ACC112 (cell line): ENCODE results near the gene IL12RB1.
A peak's percentile ranks its signal among the peaks of the same experiment; 100 is the strongest.

Experiments used
- H2AFZ ChIP-seq: fragments of 200-600 bp; sonication (generic); one replicate; pipeline ENCODE4 v1.6.0; 2017; ENCODE audit warnings: antibody characterized with exemption, low read length; ENCODE audit not compliant: unreplicated experiment
- H3K27ac ChIP-seq: fragments of 200-600 bp; sonication (generic); 2 replicates; pipeline ENCODE4 v1.5.1; 2014; ENCODE audit warnings: low read depth, mild to moderate bottlenecking, antibody characterized with exemption, low read length, moderate library complexity
- H3K27me3 ChIP-seq: fragments of 200-600 bp; sonication (generic); 2 replicates; pipeline ENCODE4 v1.6.1; 2014; ENCODE audit warnings: mild to moderate bottlenecking, antibody characterized with exemption, low read length, moderate library complexity, mixed read lengths; ENCODE audit not compliant: insufficient read depth
- H3K36me3 ChIP-seq: fragments of 200-600 bp; sonication (generic); 2 replicates; pipeline ENCODE4 v1.6.1; 2016; ENCODE audit warnings: mild to moderate bottlenecking, antibody characterized with exemption, low read length, moderate library complexity, mixed read lengths; ENCODE audit not compliant: insufficient read depth
- H3K4me1 ChIP-seq: fragments of 200-600 bp; sonication (generic); one replicate; pipeline ENCODE4 v1.6.1; 2016; ENCODE audit warnings: low read length, mixed read lengths; ENCODE audit not compliant: insufficient read depth, unreplicated experiment, control insufficient read depth
- H3K4me3 ChIP-seq: fragments of 200-600 bp; sonication (generic); 2 replicates; pipeline ENCODE4 v1.5.1; 2014; ENCODE audit warnings: mild to moderate bottlenecking, low read depth, low read length
- H3K79me2 ChIP-seq: fragments of 200-600 bp; sonication (generic); one replicate; pipeline ENCODE4 v1.6.0; 2016; ENCODE audit warnings: low read length; ENCODE audit not compliant: control insufficient read depth, unreplicated experiment, insufficient read depth

Gene IL12RB1

DNA sequence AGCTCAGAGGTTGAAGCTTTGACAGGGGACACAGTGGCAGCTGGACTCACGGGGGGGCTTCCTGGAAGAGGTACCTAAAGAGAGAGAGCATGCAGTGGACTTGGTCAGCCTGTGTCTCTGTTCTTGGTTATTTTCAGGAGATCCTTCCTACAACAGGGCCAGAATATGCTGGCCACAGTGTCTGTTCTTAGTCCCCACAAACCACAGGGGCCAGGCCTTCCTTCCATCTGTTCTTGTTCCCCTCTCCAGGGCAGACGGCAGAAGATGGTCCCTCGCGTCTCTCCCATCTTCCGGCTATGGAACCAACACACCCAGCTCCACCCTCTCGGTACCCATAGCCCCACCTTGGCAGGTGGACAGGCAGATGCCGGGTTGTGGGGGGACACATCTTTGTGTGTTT is 35.7 kb upstream of the IL12RB1 start:
- Histone ChIP-seq H3K27me3 (no peaks in the 10 kb centered on the region), H2AFZ (no peak overlapping the region), H3K27ac (no peak overlapping the region), H3K4me1 (peaks cover 1% of the 10 kb centered on the region), H3K4me3 (no peak overlapping the region), H3K79me2 (no peaks in the 10 kb centered on the region), H3K36me3 (no peaks in the 10 kb centered on the region)

DNA sequence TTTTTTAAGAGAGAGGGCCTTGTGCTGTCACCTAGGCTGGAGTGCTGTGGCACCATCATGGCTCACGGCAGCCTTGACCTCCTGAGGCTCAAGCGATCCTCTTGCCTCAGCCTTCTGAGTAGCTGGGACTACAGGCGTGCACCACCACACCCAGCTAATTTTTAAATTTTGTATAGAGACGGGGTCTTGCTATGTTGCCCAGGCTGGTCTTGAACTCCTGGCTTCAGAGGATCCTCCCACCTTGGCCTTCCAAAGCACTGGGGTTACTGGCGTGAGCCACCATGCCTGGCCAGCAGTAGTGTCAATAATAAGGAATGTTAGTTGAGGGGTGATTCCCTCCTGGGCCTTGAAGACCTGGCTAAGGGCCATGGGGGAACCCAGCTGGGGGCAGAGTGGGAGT is 34.4 kb upstream of the IL12RB1 start:
- no peaks in the 10 kb centered on the region for H3K36me3 ChIP-seq
- H3K27ac ChIP-seq, result no peak overlapping the region
- no peaks in the 10 kb centered on the region for H3K27me3 ChIP-seq
- no peak overlapping the region for H2AFZ ChIP-seq
- H3K4me3 ChIP-seq, result no peak overlapping the region
- H3K79me2 ChIP-seq, result no peaks in the 10 kb centered on the region
- peaks cover 4% of the 10 kb centered on the region for H3K4me1 ChIP-seq

DNA sequence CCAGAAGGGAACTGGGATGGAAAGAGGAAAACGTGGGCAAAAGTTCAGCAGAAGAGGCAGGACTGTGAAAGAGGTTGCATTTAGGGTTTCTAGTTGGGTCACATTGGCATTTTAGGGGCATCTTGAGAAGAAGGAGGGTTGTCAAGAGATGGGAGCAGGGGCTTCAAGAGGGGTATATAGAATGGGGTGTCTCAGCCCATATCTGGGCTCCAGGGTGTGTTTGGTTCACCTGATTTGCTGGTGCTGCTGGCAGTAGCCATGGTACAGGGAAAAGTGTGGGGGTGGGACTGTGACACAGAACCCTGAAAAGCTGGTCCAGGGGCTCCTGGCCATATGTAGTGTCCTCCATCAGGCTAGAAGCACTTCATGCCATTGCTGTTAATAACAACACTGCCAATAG is 33.4 kb upstream of the IL12RB1 start:
- no peaks in the 10 kb centered on the region for H3K27me3 ChIP-seq
- no peak overlapping the region for H2AFZ ChIP-seq
- no peaks in the 10 kb centered on the region for H3K36me3 ChIP-seq
- H3K4me1 ChIP-seq, result peaks cover 4% of the 10 kb centered on the region
- H3K27ac ChIP-seq, result no peak overlapping the region
- no peaks in the 10 kb centered on the region for H3K79me2 ChIP-seq
- no peak overlapping the region for H3K4me3 ChIP-seq

DNA sequence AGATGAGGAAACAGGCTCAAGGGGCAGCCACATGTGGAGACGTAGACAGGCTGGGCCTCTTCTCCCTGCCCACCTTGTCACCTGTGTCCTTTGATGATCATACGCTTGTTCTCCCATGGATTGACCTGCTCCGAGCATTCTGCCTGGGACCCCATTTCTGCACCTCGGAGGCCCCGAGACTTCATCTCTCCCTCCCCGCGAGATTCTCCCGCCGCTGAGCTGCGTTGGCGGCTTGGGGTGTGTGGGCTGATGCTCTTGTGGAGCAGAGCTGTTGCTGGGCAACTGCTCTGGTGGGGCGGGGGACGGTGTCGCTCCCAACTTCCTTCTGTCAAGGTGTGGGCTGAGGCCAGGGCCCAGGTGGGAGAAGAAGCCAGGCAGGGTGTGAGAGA is 33.0 kb upstream of the IL12RB1 start:
- no peak overlapping the region for H3K4me3 ChIP-seq
- no peak overlapping the region for H3K27ac ChIP-seq
- peaks cover 4% of the 10 kb centered on the region for H3K4me1 ChIP-seq
- no peaks in the 10 kb centered on the region for H3K27me3 ChIP-seq
- H3K79me2 ChIP-seq, result no peaks in the 10 kb centered on the region
- no peaks in the 10 kb centered on the region for H3K36me3 ChIP-seq
- H2AFZ ChIP-seq, result no peak overlapping the region

DNA sequence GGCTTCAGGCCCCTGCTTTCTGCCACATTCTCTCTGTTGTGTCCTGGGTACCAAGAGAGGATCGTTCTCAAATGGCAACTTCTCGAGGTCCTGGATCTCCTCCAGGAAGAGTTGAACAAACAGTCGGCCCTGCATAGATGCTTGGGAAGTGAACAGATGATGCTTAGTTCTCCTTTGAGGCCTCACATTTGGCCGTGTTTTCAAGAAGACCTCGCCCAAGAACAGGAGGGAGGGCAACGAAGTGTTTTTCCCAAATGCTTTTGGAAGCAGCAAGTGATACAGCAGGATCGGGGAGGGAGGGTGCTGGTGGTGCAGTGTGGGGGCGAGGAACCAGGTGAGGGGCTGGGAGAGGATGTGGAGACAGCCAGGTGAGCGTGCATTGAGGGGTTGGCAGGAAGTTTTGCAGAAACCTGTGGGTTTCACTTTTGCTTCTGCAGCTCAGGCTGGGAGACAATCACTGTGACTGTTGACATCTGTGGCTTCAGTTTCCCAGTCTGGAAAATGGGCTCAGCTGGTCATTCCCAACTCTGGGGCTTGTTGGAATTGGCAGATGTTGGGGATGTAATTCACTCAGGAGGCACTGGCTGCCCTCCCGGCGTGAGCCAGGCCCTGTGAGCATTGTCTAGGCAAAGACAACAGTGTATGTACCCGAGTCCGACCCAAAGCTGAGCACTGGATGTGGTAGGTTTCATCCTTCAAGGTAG is 32.4 kb upstream of the IL12RB1 start:
- no peak overlapping the region for H2AFZ ChIP-seq
- no peaks in the 10 kb centered on the region for H3K36me3 ChIP-seq
- H3K4me1 ChIP-seq, result peaks cover 4% of the 10 kb centered on the region
- H3K79me2 ChIP-seq, result no peaks in the 10 kb centered on the region
- H3K27ac ChIP-seq, result no peak overlapping the region
- peak overlapping the region; percentile 85; the same call in 1 of the 2 replicates for H3K4me3 ChIP-seq
- no peaks in the 10 kb centered on the region for H3K27me3 ChIP-seq

DNA sequence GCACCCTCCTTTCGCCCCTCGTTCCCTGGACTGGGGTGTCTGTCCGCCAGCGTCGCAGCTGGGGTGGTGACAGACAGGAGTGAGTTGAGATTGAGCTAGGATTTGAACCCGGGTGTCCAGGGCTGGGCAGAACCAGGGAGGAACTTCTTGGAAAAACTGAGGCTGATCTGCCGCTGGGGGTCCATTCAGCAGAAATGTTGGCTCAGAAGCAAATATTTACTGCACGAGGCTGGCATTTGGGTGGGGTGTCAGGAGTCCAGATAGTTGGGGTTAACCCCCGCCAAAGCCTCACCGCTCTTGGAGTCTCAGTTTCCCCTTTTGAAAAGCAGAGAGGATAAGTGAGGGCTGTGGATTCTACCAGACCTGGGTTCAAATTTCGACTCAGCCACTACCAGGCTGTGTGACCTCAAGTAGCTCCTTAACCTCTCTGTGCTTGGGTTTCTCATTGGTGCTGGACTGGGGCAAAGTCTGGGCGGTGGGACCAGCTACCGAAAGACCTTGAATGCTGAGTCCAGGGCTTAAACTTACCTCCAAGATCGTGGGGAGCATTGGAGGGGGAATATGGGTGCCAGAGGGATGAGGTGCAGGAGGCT is 31.8 kb upstream of the IL12RB1 start:
- Histone ChIP-seq H3K79me2 (no peaks in the 10 kb centered on the region), H3K27me3 (no peaks in the 10 kb centered on the region), H3K4me3 (peak overlapping the region; percentile 85), H2AFZ (no peak overlapping the region), H3K4me1 (peaks cover 4% of the 10 kb centered on the region), H3K27ac (no peak overlapping the region), H3K36me3 (no peaks in the 10 kb centered on the region)

DNA sequence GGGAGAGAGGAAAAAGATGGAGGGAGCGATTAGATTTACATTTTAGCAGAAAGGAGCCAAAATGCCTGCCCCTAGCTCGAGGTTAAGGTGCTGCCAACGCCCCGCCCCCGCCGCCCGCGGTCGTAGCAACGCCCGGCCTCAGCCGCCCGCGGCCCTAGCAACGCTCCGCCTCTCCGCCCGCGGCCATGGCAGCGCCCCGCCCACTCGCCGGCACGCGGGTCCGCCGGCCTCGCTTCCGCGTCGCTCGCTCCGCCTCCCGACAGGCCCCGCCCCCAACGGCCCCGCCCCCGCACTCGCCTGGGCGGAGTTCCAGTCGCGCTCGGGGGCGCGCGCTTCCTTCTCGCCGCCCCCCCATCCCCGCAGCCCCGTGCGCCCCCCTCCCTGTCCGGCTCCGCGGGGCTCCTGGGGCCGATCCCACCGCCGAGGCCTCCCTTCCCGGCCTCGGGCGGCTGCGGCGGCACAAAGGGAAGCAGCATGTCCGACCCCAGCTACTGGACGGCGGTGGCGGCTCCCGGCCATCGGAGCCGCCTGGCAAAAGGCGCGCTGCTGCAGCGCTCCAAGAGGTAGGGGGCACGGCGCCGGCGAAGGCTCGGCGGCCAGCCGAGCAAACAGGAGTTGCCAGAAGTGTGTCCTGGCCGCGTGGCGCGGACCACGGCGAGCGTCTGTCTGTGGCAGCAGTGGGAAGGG is 31.1 kb upstream of the IL12RB1 start:
- Histone ChIP-seq H3K4me3 (peak overlapping the region; percentile 85), H3K36me3 (no peaks in the 10 kb centered on the region), H3K27ac (no peak overlapping the region), H3K27me3 (no peaks in the 10 kb centered on the region), H2AFZ (peak overlapping the region; percentile 50), H3K4me1 (peaks cover 4% of the 10 kb centered on the region), H3K79me2 (no peaks in the 10 kb centered on the region)

DNA sequence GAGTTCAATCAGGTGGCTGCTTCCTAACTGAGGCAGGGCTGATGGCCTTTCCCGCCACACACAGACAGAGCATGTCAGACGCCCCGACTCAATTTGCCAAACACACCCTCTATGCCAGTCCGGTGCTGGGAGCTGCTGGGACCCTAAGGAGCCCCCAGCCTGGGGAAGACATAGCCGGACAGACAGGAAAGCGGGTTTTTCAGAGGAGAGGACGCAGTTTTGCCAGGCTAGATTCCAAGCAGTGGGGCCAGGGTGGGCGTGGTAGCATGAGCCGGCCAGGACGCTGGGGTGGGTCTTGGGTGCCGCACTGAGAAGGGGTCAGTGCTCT is 30.6 kb upstream of the IL12RB1 start:
- Histone ChIP-seq H3K27ac (no peak overlapping the region), H3K79me2 (no peaks in the 10 kb centered on the region), H2AFZ (peak overlapping the region; percentile 50), H3K4me1 (peaks cover 4% of the 10 kb centered on the region), H3K36me3 (no peaks in the 10 kb centered on the region), H3K4me3 (peak overlapping the region; percentile 85), H3K27me3 (no peaks in the 10 kb centered on the region)

DNA sequence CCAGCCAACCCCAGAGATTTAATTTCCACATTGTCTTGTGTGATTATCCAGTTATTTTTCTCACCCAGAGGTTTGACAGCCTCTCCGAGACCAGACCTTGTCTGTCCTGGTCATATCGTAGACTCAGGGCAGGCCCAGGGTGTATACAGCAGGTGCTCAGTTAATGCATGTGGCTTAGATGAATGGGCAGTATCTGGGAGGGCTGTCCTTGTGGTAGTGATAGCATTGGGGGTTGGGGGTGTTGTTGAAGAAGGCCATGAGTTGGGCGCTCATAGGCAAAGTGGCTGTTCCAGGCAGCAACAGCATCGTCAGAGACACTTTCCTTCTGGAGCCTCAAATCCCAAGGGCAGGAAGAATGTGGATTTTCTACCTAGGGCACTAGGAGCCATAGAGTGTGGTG is 27.7 kb upstream of the IL12RB1 start:
- no peaks in the 10 kb centered on the region for H3K27me3 ChIP-seq
- peaks cover 4% of the 10 kb centered on the region for H3K4me1 ChIP-seq
- H2AFZ ChIP-seq, result no peak overlapping the region
- H3K36me3 ChIP-seq, result no peaks in the 10 kb centered on the region
- no peak overlapping the region for H3K27ac ChIP-seq
- no peaks in the 10 kb centered on the region for H3K79me2 ChIP-seq
- H3K4me3 ChIP-seq, result no peak overlapping the region

DNA sequence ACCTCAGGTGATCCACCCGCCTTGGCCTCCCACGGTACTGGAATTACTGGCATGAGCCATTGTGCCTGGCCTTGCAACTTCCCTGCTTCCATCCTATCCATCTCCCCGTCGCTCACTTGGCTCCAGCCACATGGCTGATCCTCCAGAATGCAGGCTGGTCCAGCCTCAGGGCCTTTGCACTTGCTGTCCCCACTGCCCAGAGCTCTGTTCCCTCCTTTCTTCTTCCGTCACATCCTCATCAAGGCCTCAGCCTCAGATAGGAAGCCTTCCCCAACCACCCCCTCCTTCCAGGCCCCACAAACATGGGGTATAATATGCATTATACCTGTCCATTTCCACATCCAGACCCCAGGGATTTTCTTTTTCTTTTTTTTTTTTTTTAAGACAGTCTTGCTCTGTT is 27.1 kb upstream of the IL12RB1 start:
- no peak overlapping the region for H3K4me3 ChIP-seq
- H3K27ac ChIP-seq, result no peak overlapping the region
- H3K27me3 ChIP-seq, result no peaks in the 10 kb centered on the region
- no peaks in the 10 kb centered on the region for H3K36me3 ChIP-seq
- no peak overlapping the region for H2AFZ ChIP-seq
- no peaks in the 10 kb centered on the region for H3K79me2 ChIP-seq
- peaks cover 4% of the 10 kb centered on the region for H3K4me1 ChIP-seq

DNA sequence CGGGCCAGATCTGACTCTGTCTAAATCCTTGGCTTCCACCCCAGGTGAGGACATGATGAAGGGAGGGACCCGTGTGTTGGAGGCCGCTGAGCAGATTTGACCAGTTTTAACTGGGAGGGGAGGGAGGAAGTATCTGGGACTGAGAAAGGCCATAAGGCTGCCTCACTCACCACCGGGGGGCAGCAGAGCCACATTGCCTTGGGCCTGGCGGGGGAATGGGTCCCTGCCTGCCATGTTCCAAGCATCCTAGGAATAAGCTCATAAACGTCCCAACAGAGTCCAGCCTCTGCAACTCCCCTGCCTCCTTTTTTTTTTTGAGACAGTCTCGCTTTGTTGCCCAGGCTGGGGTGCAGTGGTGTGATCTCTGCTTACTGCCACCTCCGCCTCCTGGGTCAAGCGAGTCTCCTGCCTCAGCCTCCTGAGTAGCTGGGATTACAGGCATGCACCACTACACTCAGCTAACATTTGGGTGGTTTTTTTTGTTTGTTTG is 26.3 kb upstream of the IL12RB1 start:
- H3K4me1 ChIP-seq, result peaks cover 4% of the 10 kb centered on the region
- H2AFZ ChIP-seq, result no peak overlapping the region
- H3K79me2 ChIP-seq, result no peaks in the 10 kb centered on the region
- no peaks in the 10 kb centered on the region for H3K36me3 ChIP-seq
- H3K4me3 ChIP-seq, result no peak overlapping the region
- no peak overlapping the region for H3K27ac ChIP-seq
- H3K27me3 ChIP-seq, result no peaks in the 10 kb centered on the region
